ENCODE results near the gene ZNF787. TPM values are rescaled to one million over a fixed set of nuclear protein-coding genes. Genes with fewer than 3 reads are reported as not detected.

ZNF787 gene
- total RNA-seq, 1 experiment from 2014 or later = 132 TPM

DNA sequence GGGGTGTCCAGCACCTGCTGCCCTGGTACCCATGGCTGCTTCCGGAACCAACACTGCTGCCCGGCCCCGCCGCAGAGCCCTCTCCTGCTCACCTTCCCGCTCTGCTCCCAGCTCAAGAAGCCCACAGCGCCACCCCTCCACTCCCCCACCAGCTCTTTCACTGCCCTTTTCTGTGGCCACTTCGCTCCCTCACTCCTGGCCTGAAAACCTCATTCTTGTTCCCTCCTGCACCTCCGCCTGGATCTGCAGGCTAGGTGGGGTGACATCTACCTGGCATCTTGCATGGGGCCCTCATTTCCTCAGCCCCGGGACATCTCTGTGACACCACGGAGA, 6.4 kb downstream of the ZNF787 start:
- no peak overlapping the region for H3K4me3 ChIP-seq (ENCODE audit: low read depth in 2 of 2, low read length in 2 of 2)
- TF ChIP-seq TCF7L2 (IDR thresholded peaks at IDR 0.05; ENCODE audit: low read depth, low read length) (no peak), POLR2AphosphoS5 (IDR thresholded peaks at IDR 0.05; ENCODE audit: low read depth, low read length) (no peak), SIN3A (IDR thresholded peaks at IDR 0.05; ENCODE audit: borderline replicate concordance, insufficient read depth, low read depth, low read length) (no peak)
- TF ChIP-seq, protein P1, sequence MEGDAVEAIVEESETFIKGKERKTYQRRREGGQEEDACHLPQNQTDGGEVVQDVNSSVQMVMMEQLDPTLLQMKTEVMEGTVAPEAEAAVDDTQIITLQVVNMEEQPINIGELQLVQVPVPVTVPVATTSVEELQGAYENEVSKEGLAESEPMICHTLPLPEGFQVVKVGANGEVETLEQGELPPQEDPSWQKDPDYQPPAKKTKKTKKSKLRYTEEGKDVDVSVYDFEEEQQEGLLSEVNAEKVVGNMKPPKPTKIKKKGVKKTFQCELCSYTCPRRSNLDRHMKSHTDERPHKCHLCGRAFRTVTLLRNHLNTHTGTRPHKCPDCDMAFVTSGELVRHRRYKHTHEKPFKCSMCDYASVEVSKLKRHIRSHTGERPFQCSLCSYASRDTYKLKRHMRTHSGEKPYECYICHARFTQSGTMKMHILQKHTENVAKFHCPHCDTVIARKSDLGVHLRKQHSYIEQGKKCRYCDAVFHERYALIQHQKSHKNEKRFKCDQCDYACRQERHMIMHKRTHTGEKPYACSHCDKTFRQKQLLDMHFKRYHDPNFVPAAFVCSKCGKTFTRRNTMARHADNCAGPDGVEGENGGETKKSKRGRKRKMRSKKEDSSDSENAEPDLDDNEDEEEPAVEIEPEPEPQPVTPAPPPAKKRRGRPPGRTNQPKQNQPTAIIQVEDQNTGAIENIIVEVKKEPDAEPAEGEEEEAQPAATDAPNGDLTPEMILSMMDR (IDR thresholded peaks at IDR 0.05) = no peak
- TF ChIP-seq, protein P2, sequence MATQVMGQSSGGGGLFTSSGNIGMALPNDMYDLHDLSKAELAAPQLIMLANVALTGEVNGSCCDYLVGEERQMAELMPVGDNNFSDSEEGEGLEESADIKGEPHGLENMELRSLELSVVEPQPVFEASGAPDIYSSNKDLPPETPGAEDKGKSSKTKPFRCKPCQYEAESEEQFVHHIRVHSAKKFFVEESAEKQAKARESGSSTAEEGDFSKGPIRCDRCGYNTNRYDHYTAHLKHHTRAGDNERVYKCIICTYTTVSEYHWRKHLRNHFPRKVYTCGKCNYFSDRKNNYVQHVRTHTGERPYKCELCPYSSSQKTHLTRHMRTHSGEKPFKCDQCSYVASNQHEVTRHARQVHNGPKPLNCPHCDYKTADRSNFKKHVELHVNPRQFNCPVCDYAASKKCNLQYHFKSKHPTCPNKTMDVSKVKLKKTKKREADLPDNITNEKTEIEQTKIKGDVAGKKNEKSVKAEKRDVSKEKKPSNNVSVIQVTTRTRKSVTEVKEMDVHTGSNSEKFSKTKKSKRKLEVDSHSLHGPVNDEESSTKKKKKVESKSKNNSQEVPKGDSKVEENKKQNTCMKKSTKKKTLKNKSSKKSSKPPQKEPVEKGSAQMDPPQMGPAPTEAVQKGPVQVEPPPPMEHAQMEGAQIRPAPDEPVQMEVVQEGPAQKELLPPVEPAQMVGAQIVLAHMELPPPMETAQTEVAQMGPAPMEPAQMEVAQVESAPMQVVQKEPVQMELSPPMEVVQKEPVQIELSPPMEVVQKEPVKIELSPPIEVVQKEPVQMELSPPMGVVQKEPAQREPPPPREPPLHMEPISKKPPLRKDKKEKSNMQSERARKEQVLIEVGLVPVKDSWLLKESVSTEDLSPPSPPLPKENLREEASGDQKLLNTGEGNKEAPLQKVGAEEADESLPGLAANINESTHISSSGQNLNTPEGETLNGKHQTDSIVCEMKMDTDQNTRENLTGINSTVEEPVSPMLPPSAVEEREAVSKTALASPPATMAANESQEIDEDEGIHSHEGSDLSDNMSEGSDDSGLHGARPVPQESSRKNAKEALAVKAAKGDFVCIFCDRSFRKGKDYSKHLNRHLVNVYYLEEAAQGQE (IDR thresholded peaks at IDR 0.05; ENCODE audit: insufficient read depth in 1 of 2, low read depth in 2 of 2, low read length in 1 of 2) = no peak
- peak overlapping the region; percentile 87 for H3K27ac ChIP-seq (ENCODE audit: low read length)
- H3K9me3 ChIP-seq (ENCODE audit: control insufficient read depth, insufficient read depth, low read depth, low read length) = no peaks in the 10 kb centered on the region
- no peak for ATAC-seq
- ChIA-PET CTCF (no interaction called here), POLR2A (no interaction called here)
- DNase-seq (ENCODE audit: low read depth, low spot score) = no peak
- intact Hi-C loops (cut with micrococcal nuclease; ENCODE audit: unreplicated experiment) = no loop called here
- no peaks in the 10 kb centered on the region for H3K27me3 ChIP-seq (ENCODE audit: control insufficient read depth, insufficient read depth, low read length)
- in situ Hi-C loops (cut with HindIII; ENCODE audit: low pct_unique_long_range_greater_than_20kb, low sequenced_read_pairs) = no loop called here
- no peaks in the 10 kb centered on the region for H3K36me3 ChIP-seq (ENCODE audit: control insufficient read depth, insufficient read depth, low read length)
- peaks cover 93% of the 10 kb centered on the region for H3K4me1 ChIP-seq (ENCODE audit: control insufficient read depth, insufficient read depth, low read length)
- BruUV-seq (replicated peaks) = no TSS peak

DNA sequence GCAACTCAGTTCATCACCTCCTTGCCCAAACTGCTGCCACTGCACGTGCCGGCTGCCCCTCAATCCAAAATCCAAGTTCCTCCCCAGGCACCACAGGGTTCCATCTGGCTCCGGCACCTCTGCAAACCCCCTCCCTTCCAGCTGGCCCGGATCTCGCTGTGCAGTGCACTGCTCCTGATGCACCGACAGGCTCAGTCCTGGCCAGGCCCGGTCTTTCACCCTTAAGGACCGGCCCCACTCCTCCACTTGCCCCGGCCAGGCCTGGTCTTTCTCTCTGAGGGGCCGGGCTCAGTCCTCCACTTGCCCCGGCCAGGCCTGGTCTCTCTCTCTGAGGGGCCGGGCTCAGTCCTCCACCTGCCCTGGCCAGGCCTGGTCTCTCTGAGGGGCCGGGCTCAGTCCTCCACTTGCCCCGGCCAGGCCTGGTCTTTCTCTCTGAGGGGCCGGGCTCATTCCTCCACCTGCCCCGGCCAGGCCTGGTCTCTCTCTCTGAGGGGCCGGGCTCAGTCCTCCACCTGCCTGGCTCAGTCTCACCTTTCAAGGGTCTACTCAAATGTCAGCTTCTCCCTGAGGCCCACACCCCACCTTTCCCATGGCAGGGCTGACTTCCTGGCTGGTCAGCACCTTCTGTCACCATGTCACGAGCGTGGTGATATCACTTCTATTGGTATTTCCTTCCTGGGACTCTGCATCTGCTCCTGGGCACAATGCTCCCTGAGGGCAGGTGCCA, 6.9 kb downstream of the ZNF787 start:
- ATAC-seq (no peak), DNase-seq (ENCODE audit: low read depth, low spot score) (no peak)
- intact Hi-C loops (cut with micrococcal nuclease; ENCODE audit: unreplicated experiment) (no loop called here), in situ Hi-C loops (cut with HindIII; ENCODE audit: low pct_unique_long_range_greater_than_20kb, low sequenced_read_pairs) (no loop called here)
- Histone ChIP-seq H3K9me3 (ENCODE audit: control insufficient read depth, insufficient read depth, low read depth, low read length) (no peaks in the 10 kb centered on the region), H3K4me1 (ENCODE audit: control insufficient read depth, insufficient read depth, low read length) (peaks cover 93% of the 10 kb centered on the region), H3K4me3 (ENCODE audit: low read depth in 2 of 2, low read length in 2 of 2) (no peak overlapping the region), H3K27me3 (ENCODE audit: control insufficient read depth, insufficient read depth, low read length) (no peaks in the 10 kb centered on the region), H3K36me3 (ENCODE audit: control insufficient read depth, insufficient read depth, low read length) (no peaks in the 10 kb centered on the region), H3K27ac (ENCODE audit: low read length) (peak overlapping the region; percentile 87)
- TF ChIP-seq, protein P2 (IDR thresholded peaks at IDR 0.05; ENCODE audit: insufficient read depth in 1 of 2, low read depth in 2 of 2, low read length in 1 of 2) = no peak
- TF ChIP-seq, protein P1 (IDR thresholded peaks at IDR 0.05) = no peak
- TF ChIP-seq TCF7L2 (IDR thresholded peaks at IDR 0.05; ENCODE audit: low read depth, low read length) (no peak), POLR2AphosphoS5 (IDR thresholded peaks at IDR 0.05; ENCODE audit: low read depth, low read length) (no peak), SIN3A (IDR thresholded peaks at IDR 0.05; ENCODE audit: borderline replicate concordance, insufficient read depth, low read depth, low read length) (no peak)
- no TSS peak for BruUV-seq (replicated peaks)
- CTCF ChIA-PET = no interaction called here
- POLR2A ChIA-PET = no interaction called here

Measured in Panc1 (cell line).